Calu3 (cell line): Measurements from ENCODE around the gene JPH2. TPM values are rescaled to one million over a fixed set of nuclear protein-coding genes. Genes with fewer than 3 reads are reported as not detected.

Source experiments
- BruUV-seq: library from RNA; stranded (reverse); fragments of 400-500 nt; replicated peaks from 2 replicates; lab custom pipeline; 2021; lab: Mats Ljungman, UMichigan
- CTCF ChIA-PET: fragments of 300-600 bp; sonication (Branson Sonifier 250); formaldehyde crosslinking; loops from one replicate; lab custom pipeline; 2022; ENCODE audit warnings: antibody characterized with exemption; lab: Charles Lee
- DNase-seq: peaks from one replicate; pipeline ENCODE4 v3.0.0; 2022
- H3K27ac Mint-ChIP-seq: one replicate; pipeline ENCODE4 v1.8.0; 2022; ENCODE audit warnings: mixed read lengths; ENCODE audit not compliant: unreplicated experiment
- H3K27me3 Mint-ChIP-seq: one replicate; pipeline ENCODE4 v1.8.0; 2022; ENCODE audit warnings: mixed read lengths; ENCODE audit not compliant: unreplicated experiment
- H3K36me3 Mint-ChIP-seq: one replicate; pipeline ENCODE4 v1.8.0; 2022; ENCODE audit warnings: mild to moderate bottlenecking, moderate library complexity, mixed read lengths; ENCODE audit not compliant: insufficient read depth, unreplicated experiment
- H3K4me1 Mint-ChIP-seq: one replicate; pipeline ENCODE4 v1.8.0; 2022; ENCODE audit warnings: mild to moderate bottlenecking, low read depth, mixed read lengths; ENCODE audit not compliant: unreplicated experiment
- H3K4me3 Mint-ChIP-seq: one replicate; pipeline ENCODE4 v1.8.0; 2022; ENCODE audit warnings: mild to moderate bottlenecking, low read depth, moderate library complexity, mixed read lengths; ENCODE audit not compliant: unreplicated experiment
- H3K9me3 Mint-ChIP-seq: one replicate; pipeline ENCODE4 v1.8.0; 2022; ENCODE audit warnings: low read depth, mixed read lengths; ENCODE audit not compliant: unreplicated experiment
- intact Hi-C: fragments of 100-400 bp; cut with micrococcal nuclease; formaldehyde crosslinking; loops from one replicate; pipeline ENCODE4 v1.10.0; 2022; ENCODE audit not compliant: unreplicated experiment
- total RNA-seq: library from RNA; stranded (reverse); gene quantifications from 2 replicates; pipeline ENCODE4 v1.2.3, GENCODE V29; 2022
- TF ChIP-seq, protein P1 (sequence below): fragments of 200-600 bp; IDR thresholded peaks from one replicate; pipeline ENCODE4 v1.8.0; 2022; ENCODE audit warnings: antibody characterized with exemption; ENCODE audit not compliant: unreplicated experiment

The JPH2 gene
- total RNA-seq, 1 experiment from 2014 or later = 0.50 TPM

DNA sequence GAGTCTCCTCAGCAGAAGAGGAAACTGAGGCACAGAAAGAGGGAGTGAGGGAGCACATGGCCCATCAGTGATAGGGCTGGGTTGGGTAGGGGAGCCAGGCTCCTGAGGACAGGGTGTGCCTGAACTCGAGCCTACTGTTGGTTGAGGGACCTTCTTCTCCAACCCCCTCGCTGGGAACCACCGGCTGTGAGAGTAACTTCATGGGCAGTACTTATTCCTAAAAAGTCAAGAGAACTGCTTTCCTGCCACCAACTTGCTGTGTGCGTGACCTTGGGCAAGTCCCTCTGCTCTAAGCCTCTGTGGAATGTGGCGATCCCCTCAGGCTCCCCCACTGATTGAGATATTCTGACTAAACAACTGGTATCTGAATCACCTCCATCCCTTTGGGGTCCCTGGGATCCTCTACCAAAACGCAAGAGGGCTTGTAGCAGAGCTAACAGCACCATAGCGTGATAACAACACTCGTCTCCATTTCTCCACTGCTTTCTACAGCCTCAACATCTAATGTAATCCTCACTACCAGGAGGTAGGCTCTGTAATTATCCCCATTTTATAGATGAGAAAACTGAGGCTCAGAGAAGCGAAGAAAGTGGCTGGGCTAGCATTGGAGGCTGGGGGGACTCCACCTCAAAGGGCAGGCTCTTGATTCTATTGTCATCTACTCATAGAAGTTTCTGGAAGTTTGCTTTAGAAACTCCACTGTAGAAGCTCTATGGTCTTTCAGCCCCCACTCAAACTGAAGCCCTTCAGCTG lies 76.0 kb downstream of the JPH2 start:
- Mint-ChIP-seq H3K27ac (no peak overlapping the region), H3K9me3 (peaks cover 10% of the 10 kb centered on the region), H3K27me3 (peaks cover 84% of the 10 kb centered on the region), H3K36me3 (peaks cover 4% of the 10 kb centered on the region), H3K4me3 (no peak overlapping the region), H3K4me1 (no peaks in the 10 kb centered on the region)
- intact Hi-C loops = no loop called here
- TF ChIP-seq, protein P1, sequence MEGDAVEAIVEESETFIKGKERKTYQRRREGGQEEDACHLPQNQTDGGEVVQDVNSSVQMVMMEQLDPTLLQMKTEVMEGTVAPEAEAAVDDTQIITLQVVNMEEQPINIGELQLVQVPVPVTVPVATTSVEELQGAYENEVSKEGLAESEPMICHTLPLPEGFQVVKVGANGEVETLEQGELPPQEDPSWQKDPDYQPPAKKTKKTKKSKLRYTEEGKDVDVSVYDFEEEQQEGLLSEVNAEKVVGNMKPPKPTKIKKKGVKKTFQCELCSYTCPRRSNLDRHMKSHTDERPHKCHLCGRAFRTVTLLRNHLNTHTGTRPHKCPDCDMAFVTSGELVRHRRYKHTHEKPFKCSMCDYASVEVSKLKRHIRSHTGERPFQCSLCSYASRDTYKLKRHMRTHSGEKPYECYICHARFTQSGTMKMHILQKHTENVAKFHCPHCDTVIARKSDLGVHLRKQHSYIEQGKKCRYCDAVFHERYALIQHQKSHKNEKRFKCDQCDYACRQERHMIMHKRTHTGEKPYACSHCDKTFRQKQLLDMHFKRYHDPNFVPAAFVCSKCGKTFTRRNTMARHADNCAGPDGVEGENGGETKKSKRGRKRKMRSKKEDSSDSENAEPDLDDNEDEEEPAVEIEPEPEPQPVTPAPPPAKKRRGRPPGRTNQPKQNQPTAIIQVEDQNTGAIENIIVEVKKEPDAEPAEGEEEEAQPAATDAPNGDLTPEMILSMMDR = no peak
- CTCF ChIA-PET = interaction anchor here (2.0 kb wide), 1 partner anchor 79 kb away, joined by 10 read pairs; no protein-coding TSS in a partner anchor
- BruUV-seq = no TSS peak
- no peak for DNase-seq

- no peak overlapping the region for H3K4me3 Mint-ChIP-seq
These were observed 77.0 kb downstream of the JPH2 start for GRCh38 chr20:44109951-44110361.

GRCh38 chr20:44106615-44107014 lies 80.4 kb downstream of the JPH2 start:
- Mint-ChIP-seq H3K4me1 (no peaks in the 10 kb centered on the region), H3K36me3 (no peaks in the 10 kb centered on the region), H3K27me3 (peaks cover 100% of the 10 kb centered on the region), H3K27ac (no peak overlapping the region), H3K4me3 (no peak overlapping the region), H3K9me3 (peaks cover 10% of the 10 kb centered on the region)
- TF ChIP-seq, protein P1 = no peak
- CTCF ChIA-PET = no interaction called here
- BruUV-seq = no TSS peak
- intact Hi-C loops = no loop called here
- no peak for DNase-seq

More at GRCh38 chr20:44109951-44110361, 77.0 kb downstream of the JPH2 start:
- H3K9me3 Mint-ChIP-seq = peaks cover 10% of the 10 kb centered on the region
- TF ChIP-seq, protein P1 = peak; percentile 28
- DNase-seq = no peak
- no peaks in the 10 kb centered on the region for H3K36me3 Mint-ChIP-seq
- H3K27ac Mint-ChIP-seq = no peak overlapping the region
- CTCF ChIA-PET = interaction anchor here (1.1 kb wide), 1 partner anchor 52 kb away, joined by 3 read pairs; no protein-coding TSS in a partner anchor
- BruUV-seq = no TSS peak
- H3K27me3 Mint-ChIP-seq = peaks cover 88% of the 10 kb centered on the region
- intact Hi-C loops = no loop called here
- H3K4me1 Mint-ChIP-seq = no peaks in the 10 kb centered on the region

DNA sequence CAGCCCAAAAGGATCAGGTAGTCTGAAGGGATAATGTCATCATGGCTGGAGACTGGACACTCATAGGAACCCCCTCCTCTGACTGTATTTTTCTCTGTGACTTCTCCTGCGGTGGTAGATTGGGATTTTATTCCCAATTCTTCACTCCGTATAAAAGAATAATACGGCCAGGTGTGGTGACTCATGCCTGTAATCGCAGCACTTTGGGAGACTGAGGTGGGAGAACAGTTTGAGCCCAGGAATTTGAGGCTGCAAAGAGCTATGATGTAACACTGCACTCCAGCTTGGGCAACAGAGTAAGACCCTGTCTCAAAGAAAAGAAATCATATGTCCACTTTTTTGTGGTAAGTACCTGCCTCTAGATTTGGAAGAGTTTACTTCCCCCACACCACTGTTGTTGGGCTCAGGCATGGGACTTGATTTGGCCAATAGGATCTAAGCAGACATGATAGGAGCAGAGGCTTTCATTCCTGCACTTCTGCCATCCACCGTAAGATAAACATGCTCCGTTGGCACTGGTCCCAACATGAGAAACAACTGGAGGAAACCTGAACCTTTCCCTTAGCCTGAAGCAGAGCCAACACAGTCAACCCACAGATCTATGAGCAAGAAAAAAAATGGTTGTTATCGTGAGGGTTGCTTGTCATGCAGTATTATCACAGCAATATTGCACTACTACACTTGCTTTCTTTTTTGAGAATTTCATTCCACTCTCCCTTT lies 82.0 kb downstream of the JPH2 start:
- H3K27me3 Mint-ChIP-seq = peaks cover 100% of the 10 kb centered on the region
- CTCF ChIA-PET = interaction anchor here (1.8 kb wide), 1 partner anchor 85 kb away, joined by 6 read pairs; no protein-coding TSS in a partner anchor
- TF ChIP-seq, protein P1 = no peak
- no TSS peak for BruUV-seq
- intact Hi-C loops = no loop called here
- H3K27ac Mint-ChIP-seq = no peak overlapping the region
- no peak overlapping the region for H3K4me3 Mint-ChIP-seq
- H3K9me3 Mint-ChIP-seq = peaks cover 10% of the 10 kb centered on the region
- H3K36me3 Mint-ChIP-seq = no peaks in the 10 kb centered on the region
- peak; percentile 41 for DNase-seq
- H3K4me1 Mint-ChIP-seq = no peaks in the 10 kb centered on the region
